Thoracic aorta (tissue), 2 donors: ENCODE measurements around the gene MSH3. TPM values are rescaled to one million over a fixed set of nuclear protein-coding genes. Genes with fewer than 3 reads are reported as not detected.

Source experiments
- ATAC-seq: fragments of 150-250 bp; one replicate; pipeline ENCODE4 v1.8.0; 2017; ENCODE audit warnings: low read depth; ENCODE audit not compliant: insufficient number of reproducible peaks, low FRiP score
- DNase-seq: peaks from one replicate; pipeline ENCODE4 v3.0.0-alpha.2; 2020; ENCODE audit warnings: low spot score
- H3K27ac ChIP-seq, 2 donors: fragments of 200-600 bp; sonication (generic); 1 replicate in 1 of 2; 2 replicates in 1 of 2; pipeline ENCODE4 v1.5.1; 2016; ENCODE audit warnings: mild to moderate bottlenecking in 2 of 2, moderate library complexity in 2 of 2
- H3K27me3 ChIP-seq: fragments of 200-600 bp; sonication (generic); replicated peaks from 2 replicates; pipeline ENCODE4 v1.6.0; 2016; ENCODE audit warnings: mild to moderate bottlenecking; ENCODE audit not compliant: insufficient read depth
- H3K36me3 ChIP-seq: fragments of 200-600 bp; sonication (generic); one replicate; pipeline ENCODE4 v1.5.1; 2016
- H3K4me1 ChIP-seq, 2 donors: fragments of 200-600 bp; sonication (generic); 1 replicate in 1 of 2; 2 replicates in 1 of 2; pipeline versions ENCODE4 v1.5.1 to v1.6.0; 2016; ENCODE audit warnings: low read depth in 2 of 2, mild to moderate bottlenecking in 1 of 2; ENCODE audit not compliant: control insufficient read depth in 1 of 2
- H3K4me3 ChIP-seq: fragments of 200-600 bp; sonication (generic); 2 replicates; pipeline ENCODE4 v1.5.1; 2016; ENCODE audit warnings: mild to moderate bottlenecking
- H3K9me3 ChIP-seq: fragments of 200-600 bp; sonication (generic); 2 replicates; pipeline ENCODE4 v1.5.1; 2016
- total RNA-seq, 2 donors: library from RNA; depleted of rRNA; stranded (reverse); fragments of >200 nt; gene quantifications; one replicate each; pipeline versions ENCODE4 v1.1.0 to v1.2.3, GENCODE V29; 2016
- TF ChIP-seq, protein P1 (sequence below): fragments of 200-600 bp; sonication (generic); IDR thresholded peaks from one replicate; pipeline ENCODE4 v1.5.1; 2019; ENCODE audit warnings: antibody characterized with exemption

Gene MSH3
- total RNA-seq, 2 donors from 2014 or later = 12.3 to 12.9 TPM

GRCh38 chr5:80697100-80697499 lies 42.6 kb downstream of the MSH3 start:
- Histone ChIP-seq H3K4me1 (no peaks in the 10 kb centered on the region), H3K36me3 (peaks cover 7% of the 10 kb centered on the region), H3K27me3 (no peaks in the 10 kb centered on the region)

GRCh38 chr5:80698369-80698768 lies 43.9 kb downstream of the MSH3 start:
- Histone ChIP-seq H3K4me3 (no peak overlapping the region), H3K27me3 (no peaks in the 10 kb centered on the region), H3K27ac (no peak overlapping the region), H3K36me3 (peaks cover 10% of the 10 kb centered on the region), H3K9me3 (no peaks in the 10 kb centered on the region), H3K4me1 (no peaks in the 10 kb centered on the region)
- ATAC-seq = no peak
- TF ChIP-seq, protein P1, sequence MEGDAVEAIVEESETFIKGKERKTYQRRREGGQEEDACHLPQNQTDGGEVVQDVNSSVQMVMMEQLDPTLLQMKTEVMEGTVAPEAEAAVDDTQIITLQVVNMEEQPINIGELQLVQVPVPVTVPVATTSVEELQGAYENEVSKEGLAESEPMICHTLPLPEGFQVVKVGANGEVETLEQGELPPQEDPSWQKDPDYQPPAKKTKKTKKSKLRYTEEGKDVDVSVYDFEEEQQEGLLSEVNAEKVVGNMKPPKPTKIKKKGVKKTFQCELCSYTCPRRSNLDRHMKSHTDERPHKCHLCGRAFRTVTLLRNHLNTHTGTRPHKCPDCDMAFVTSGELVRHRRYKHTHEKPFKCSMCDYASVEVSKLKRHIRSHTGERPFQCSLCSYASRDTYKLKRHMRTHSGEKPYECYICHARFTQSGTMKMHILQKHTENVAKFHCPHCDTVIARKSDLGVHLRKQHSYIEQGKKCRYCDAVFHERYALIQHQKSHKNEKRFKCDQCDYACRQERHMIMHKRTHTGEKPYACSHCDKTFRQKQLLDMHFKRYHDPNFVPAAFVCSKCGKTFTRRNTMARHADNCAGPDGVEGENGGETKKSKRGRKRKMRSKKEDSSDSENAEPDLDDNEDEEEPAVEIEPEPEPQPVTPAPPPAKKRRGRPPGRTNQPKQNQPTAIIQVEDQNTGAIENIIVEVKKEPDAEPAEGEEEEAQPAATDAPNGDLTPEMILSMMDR = no peak
- DNase-seq = no peak

More at GRCh38 chr5:80697100-80697499, 42.6 kb downstream of the MSH3 start:
- DNase-seq = no peak
- no peaks in the 10 kb centered on the region for H3K9me3 ChIP-seq
- H3K4me3 ChIP-seq = no peak overlapping the region
- TF ChIP-seq, protein P1 = no peak
- ATAC-seq = no peak
- H3K27ac ChIP-seq = no peak overlapping the region

DNA sequence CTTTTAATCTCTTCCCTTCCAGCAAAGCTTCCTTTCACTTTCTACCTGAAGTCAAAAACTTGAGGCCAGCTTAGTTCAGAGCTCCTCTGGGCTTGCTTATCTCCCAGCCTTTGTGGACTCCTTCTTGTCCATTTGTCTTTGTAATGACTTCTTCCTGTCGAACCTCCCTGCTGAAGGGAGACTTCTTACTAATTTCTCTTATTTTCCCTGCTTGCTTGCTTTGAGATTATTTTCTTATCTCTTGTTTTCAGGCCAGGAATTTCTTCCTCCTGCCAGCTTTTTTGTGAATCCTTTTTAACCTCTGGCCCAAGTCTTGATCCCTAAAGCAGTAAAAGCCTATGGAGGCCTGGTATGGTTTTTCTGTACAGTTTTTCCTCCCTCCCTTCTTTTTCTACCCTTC lies 47.1 kb downstream of the MSH3 start:
- TF ChIP-seq, protein P1 = no peak
- H3K4me3 ChIP-seq = no peak overlapping the region
- H3K36me3 ChIP-seq = peaks cover 4% of the 10 kb centered on the region
- DNase-seq (no peak), ATAC-seq (no peak)
- no peak overlapping the region for H3K27ac ChIP-seq
- H3K4me1 ChIP-seq = no peaks in the 10 kb centered on the region
- no peaks in the 10 kb centered on the region for H3K9me3 ChIP-seq
- H3K27me3 ChIP-seq = no peaks in the 10 kb centered on the region

DNA sequence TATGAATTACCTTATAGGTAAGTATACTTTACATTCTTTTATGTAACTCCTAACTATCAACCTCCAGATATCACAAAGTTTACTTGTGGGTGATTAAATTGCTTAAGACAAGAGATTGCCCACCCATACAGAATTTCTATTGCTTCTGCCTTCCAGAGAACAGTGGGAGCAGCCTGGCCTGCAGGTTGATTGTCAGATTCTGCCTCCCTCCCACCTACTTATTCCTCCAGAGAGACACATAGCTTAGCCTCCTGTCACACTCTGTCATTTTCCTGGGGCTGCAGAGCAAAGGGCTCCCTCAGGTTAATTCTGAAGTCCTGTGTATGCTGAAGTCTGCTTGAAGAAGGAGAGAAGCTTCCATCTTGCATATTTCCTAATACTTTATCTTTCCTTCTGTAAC lies 48.8 kb downstream of the MSH3 start:
- H3K4me1 ChIP-seq = peaks cover 0 to 7% of the 10 kb centered on the region in 2 donors
- H3K27ac ChIP-seq = no peak overlapping the region
- no peaks in the 10 kb centered on the region for H3K27me3 ChIP-seq
- ATAC-seq = no peak
- TF ChIP-seq, protein P1 = no peak
- DNase-seq = no peak
- no peak overlapping the region for H3K4me3 ChIP-seq
- peaks cover 4% of the 10 kb centered on the region for H3K36me3 ChIP-seq
- H3K9me3 ChIP-seq = no peaks in the 10 kb centered on the region

GRCh38 chr5:80703747-80704146 lies 49.3 kb downstream of the MSH3 start:
- Histone ChIP-seq H3K4me1 (peaks cover 0 to 7% of the 10 kb centered on the region in 2 donors), H3K4me3 (no peak overlapping the region), H3K36me3 (peaks cover 4% of the 10 kb centered on the region), H3K27me3 (no peaks in the 10 kb centered on the region), H3K27ac (no peak overlapping the region), H3K9me3 (no peaks in the 10 kb centered on the region)
- ATAC-seq (no peak), DNase-seq (no peak)
- TF ChIP-seq, protein P1 = no peak
